ENCODE results near the gene IL1RAPL2. TPM values are rescaled to one million over a fixed set of nuclear protein-coding genes. Genes with fewer than 3 reads are reported as not detected.
A peak's percentile ranks its signal among the peaks of the same experiment; 100 is the strongest.
"Not testable (repeated sequence)": the region's sequence is repeated elsewhere in the genome, so short reads cannot be mapped to it uniquely, and the experiment has no call there.

The IL1RAPL2 gene
- total RNA-seq, 4 donors from 2014 or later, result 0.16 TPM; not detected in 3

DNA sequence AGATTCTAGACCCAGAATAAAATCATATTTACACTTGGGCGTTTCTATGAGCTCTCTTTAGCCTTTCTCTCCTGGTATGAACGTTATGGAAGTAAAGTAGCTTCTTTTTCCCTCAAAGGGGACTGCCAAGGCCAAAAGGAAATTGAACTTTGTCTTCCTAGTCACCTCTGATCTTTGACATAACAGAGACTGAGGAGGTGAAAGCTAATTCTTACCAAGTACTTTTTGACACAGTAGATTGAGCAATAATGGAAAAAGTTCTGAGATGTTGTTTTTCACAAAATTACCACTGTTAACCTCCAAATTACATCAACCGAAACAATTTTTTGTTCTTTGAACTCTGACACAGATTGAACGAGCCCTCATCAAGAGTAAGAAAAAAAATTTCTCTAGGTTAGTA, 336.1 kb downstream of the IL1RAPL2 start:
- intact Hi-C loops (cut with DNase I; ENCODE audit: low total_unique reads) (no loop called here), in situ Hi-C loops (cut with MboI; ENCODE audit: low pct_ligation_motif_present in 1 of 4, low pct_unique_long_range_greater_than_20kb in 1 of 4, low sequenced_read_pairs in 3 of 4) (no loop called here)
- no peak for TF ChIP-seq EP300 (IDR thresholded peaks at IDR 0.05; ENCODE audit: low read depth)
- TF ChIP-seq, protein P1, sequence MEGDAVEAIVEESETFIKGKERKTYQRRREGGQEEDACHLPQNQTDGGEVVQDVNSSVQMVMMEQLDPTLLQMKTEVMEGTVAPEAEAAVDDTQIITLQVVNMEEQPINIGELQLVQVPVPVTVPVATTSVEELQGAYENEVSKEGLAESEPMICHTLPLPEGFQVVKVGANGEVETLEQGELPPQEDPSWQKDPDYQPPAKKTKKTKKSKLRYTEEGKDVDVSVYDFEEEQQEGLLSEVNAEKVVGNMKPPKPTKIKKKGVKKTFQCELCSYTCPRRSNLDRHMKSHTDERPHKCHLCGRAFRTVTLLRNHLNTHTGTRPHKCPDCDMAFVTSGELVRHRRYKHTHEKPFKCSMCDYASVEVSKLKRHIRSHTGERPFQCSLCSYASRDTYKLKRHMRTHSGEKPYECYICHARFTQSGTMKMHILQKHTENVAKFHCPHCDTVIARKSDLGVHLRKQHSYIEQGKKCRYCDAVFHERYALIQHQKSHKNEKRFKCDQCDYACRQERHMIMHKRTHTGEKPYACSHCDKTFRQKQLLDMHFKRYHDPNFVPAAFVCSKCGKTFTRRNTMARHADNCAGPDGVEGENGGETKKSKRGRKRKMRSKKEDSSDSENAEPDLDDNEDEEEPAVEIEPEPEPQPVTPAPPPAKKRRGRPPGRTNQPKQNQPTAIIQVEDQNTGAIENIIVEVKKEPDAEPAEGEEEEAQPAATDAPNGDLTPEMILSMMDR (IDR thresholded peaks at IDR 0.05), result no peak
- no peak overlapping the region for H3K4me3 ChIP-seq
- H3K36me3 ChIP-seq, result no peaks in the 10 kb centered on the region
- H3K9me3 ChIP-seq, result no peaks in the 10 kb centered on the region
- no peak for DNase-seq
- H3K4me1 ChIP-seq, result no peaks in the 10 kb centered on the region
- no peak overlapping the region for H3K27ac ChIP-seq
- H3K27me3 ChIP-seq, result no peaks in the 10 kb centered on the region
- WGBS, 2 donors (ENCODE audit: low coverage in 1 of 2), result 50 to 53% methylated on average over 1 to 4 of the region's 4 CpGs

DNA sequence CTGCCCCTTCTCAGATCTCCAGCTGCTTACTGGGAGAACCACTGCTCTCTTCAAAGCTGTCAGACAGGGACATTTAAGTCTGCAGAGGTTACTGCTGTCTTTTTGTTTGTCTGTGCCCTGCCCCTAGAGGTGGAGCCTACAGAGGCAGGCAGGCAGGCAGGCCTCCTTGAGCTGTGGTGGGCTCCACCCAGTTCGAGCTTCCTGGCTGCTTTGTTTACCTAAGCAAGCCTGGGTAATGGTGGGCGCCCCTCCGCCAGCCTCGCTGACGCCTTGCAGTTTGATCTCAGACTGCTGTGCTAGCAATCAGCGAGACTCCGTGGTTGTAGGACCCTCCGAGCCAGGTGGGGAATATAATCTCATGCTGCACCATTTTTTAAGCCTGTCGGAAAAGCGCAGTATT, 343.7 kb downstream of the IL1RAPL2 start:
- intact Hi-C loops (cut with DNase I; ENCODE audit: low total_unique reads); DNase-seq: not testable (repeated sequence)

DNA sequence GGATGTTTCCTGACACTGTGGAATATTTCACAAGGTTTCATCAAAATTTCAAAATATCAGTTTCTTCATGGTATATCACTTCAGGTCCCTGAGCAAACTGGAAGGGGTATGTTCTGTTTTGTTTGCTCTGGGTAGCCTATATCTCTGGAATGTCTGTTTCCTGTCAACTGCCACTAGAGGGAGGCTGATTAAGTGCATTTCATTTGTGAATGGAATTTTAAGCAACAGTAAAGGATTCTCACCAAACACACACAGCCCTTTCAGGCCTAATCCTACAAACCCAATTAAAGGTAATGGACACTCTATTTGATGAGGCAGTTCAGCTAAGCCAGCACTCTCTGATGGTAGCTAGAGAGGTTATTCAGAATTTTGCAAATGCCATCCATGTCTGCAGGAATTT, 347.3 kb downstream of the IL1RAPL2 start:
- in situ Hi-C loops (cut with MboI; ENCODE audit: low pct_ligation_motif_present in 1 of 4, low pct_unique_long_range_greater_than_20kb in 1 of 4, low sequenced_read_pairs in 3 of 4), result no loop called here
- no peak for DNase-seq
- intact Hi-C loops (cut with DNase I; ENCODE audit: low total_unique reads), result no loop called here
- Histone ChIP-seq H3K9me3 (no peaks in the 10 kb centered on the region), H3K27me3 (no peaks in the 10 kb centered on the region), H3K36me3 (no peaks in the 10 kb centered on the region), H3K4me1 (no peaks in the 10 kb centered on the region), H3K27ac (no peak overlapping the region), H3K4me3 (no peak overlapping the region)
- TF ChIP-seq, protein P1 (IDR thresholded peaks at IDR 0.05), result peak in 3 of 5 experiments; percentile 18 to 28 (median 22)
- TF ChIP-seq POLR2A (IDR thresholded peaks at IDR 0.05), result no peak

More for the DNA sequence above, 343.7 kb downstream of the IL1RAPL2 start:
- H3K9me3 ChIP-seq; H3K36me3 ChIP-seq; H3K4me1 ChIP-seq; H3K27ac ChIP-seq; in situ Hi-C loops (cut with MboI; ENCODE audit: low pct_ligation_motif_present in 1 of 4, low pct_unique_long_range_greater_than_20kb in 1 of 4, low sequenced_read_pairs in 3 of 4); H3K27me3 ChIP-seq: not testable (repeated sequence)
- WGBS, 2 donors (ENCODE audit: low coverage in 1 of 2), result 52% methylated on average over 10 of the region's 10 CpGs; no CpG with 5 or more reads in 1 of the 2 donors
- H3K4me3 ChIP-seq, result peak overlapping the region in 2 of 4 donors; percentile 22 to 35

DNA sequence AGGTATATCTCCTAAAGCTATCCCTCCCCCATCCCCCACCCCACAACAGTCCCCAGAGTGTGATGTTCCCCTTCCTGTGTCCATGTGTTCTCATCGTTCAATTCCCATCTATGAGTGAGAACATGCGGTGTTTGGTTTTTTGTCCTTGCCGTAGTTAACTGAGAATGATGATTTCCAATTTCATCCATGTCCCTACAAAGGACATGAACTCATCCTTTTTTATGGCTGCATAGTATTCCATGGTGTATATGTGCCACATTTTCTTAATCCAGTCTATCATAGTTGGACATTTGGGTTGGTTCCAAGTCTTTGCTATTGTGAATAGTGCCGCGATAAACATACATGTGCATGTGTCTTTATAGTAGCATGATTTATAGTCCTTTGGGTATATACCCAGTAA, 348.7 kb downstream of the IL1RAPL2 start:
- H3K27me3 ChIP-seq; H3K36me3 ChIP-seq; H3K9me3 ChIP-seq; in situ Hi-C loops (cut with MboI; ENCODE audit: low pct_ligation_motif_present in 1 of 4, low pct_unique_long_range_greater_than_20kb in 1 of 4, low sequenced_read_pairs in 3 of 4); DNase-seq; H3K4me3 ChIP-seq; H3K4me1 ChIP-seq; intact Hi-C loops (cut with DNase I; ENCODE audit: low total_unique reads); H3K27ac ChIP-seq: not testable (repeated sequence)
- WGBS, 2 donors (ENCODE audit: low coverage in 1 of 2), result 100% methylated on average over 5 of the region's 5 CpGs; no CpG with 5 or more reads in 1 of the 2 donors

DNA sequence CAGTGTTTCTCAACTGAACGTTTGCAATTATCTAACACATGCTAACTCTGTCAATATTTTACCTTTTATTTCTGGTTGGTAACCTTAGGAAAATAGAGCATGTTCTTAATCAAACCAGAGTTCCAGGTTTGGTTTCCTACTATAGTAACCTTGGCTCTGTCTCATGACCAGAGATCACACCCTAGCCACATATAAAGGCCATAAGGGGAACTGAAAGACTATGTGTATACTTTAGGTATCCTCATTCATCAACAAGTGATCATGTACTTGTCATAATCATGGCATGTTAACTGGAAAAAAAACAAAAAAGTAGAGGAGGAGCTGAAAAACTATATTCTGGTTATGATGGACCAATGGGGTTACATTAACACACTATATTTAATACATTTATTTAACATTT, 352.1 kb downstream of the IL1RAPL2 start:
- WGBS, 2 donors (ENCODE audit: low coverage in 1 of 2), result 71% methylated on average over 1 of the region's 1 CpG; no CpG with 5 or more reads in 1 of the 2 donors
- Histone ChIP-seq H3K9me3 (no peaks in the 10 kb centered on the region), H3K4me3 (no peak overlapping the region), H3K4me1 (no peaks in the 10 kb centered on the region), H3K27me3 (no peaks in the 10 kb centered on the region), H3K36me3 (no peaks in the 10 kb centered on the region), H3K27ac (no peak overlapping the region)
- TF ChIP-seq, protein P1 (IDR thresholded peaks at IDR 0.05), result no peak
- TF ChIP-seq POLR2AphosphoS5 (IDR thresholded peaks at IDR 0.05), result no peak
- TF ChIP-seq EP300 (IDR thresholded peaks at IDR 0.05; ENCODE audit: low read depth), result no peak
- no peak for TF ChIP-seq POLR2A (IDR thresholded peaks at IDR 0.05)
- DNase-seq, result no peak
- in situ Hi-C loops (cut with MboI; ENCODE audit: low pct_ligation_motif_present in 1 of 4, low pct_unique_long_range_greater_than_20kb in 1 of 4, low sequenced_read_pairs in 3 of 4), result no loop called here
- intact Hi-C loops (cut with DNase I; ENCODE audit: low total_unique reads), result no loop called here

Data from transverse colon (tissue), 4 donors.